CD4-positive, alpha-beta T cell (primary cell): ENCODE measurements around the gene CRYAA. TPM values are rescaled to one million over a fixed set of nuclear protein-coding genes. Genes with fewer than 3 reads are reported as not detected.

ENCODE experiments used
- ATAC-seq: fragments of 200-7000 bp; cut with Tn5 transposase; one replicate; pipeline ENCODE4 v1.10.0; 2022; ENCODE audit warnings: mild to moderate bottlenecking; ENCODE audit not compliant: poor library complexity
- CTCF ChIA-PET: fragments of 350-600 bp; sonication (Branson Sonifier 250); formaldehyde crosslinking; loops from one replicate; lab custom pipeline; 2021; ENCODE audit warnings: antibody characterized with exemption, inconsistent platforms; lab: Charles Lee
- POLR2A ChIA-PET: fragments of 350-600 bp; sonication (Branson Sonifier 250); formaldehyde crosslinking; loops from one replicate; lab custom pipeline; 2021; ENCODE audit warnings: antibody characterized with exemption, inconsistent platforms; lab: Charles Lee
- DNase-seq, 14 experiments: peaks; one replicate each; pipeline ENCODE4 v3.0.0-alpha.2; 2013 to 2020; ENCODE audit warnings: mixed read lengths in 2 of 14
- H3K27ac ChIP-seq, 2 donors: one replicate each; pipeline versions ENCODE4 v1.5.1 to v1.7.0; 2013; ENCODE audit warnings: low read length in 2 of 2, low read depth in 1 of 2, mild to moderate bottlenecking in 1 of 2
- H3K27me3 ChIP-seq, 2 experiments: 1 replicate in 1 of 2; 2 replicates in 1 of 2; pipeline versions ENCODE4 v1.6.1 to v1.7.0; 2013; ENCODE audit warnings: low read length in 2 of 2, control low read depth in 1 of 2, mild to moderate bottlenecking in 1 of 2, moderate library complexity in 1 of 2; ENCODE audit not compliant: insufficient read depth in 2 of 2, control insufficient read depth in 1 of 2
- H3K36me3 ChIP-seq: one replicate; pipeline ENCODE4 v1.6.1; 2013; ENCODE audit warnings: low read length, control low read depth; ENCODE audit not compliant: insufficient read depth
- H3K4me1 ChIP-seq: one replicate; pipeline ENCODE4 v1.6.1; 2013; ENCODE audit warnings: low read length, control low read depth; ENCODE audit not compliant: insufficient read depth
- H3K4me3 ChIP-seq: one replicate; pipeline ENCODE4 v1.5.1; 2013; ENCODE audit warnings: mild to moderate bottlenecking, low read length, moderate library complexity
- H3K9me3 ChIP-seq, 2 experiments: 1 replicate in 1 of 2; 2 replicates in 1 of 2; pipeline versions ENCODE4 v1.6.1 to v1.7.0; 2013; ENCODE audit warnings: low read length in 2 of 2, mild to moderate bottlenecking in 2 of 2, control low read depth in 1 of 2, moderate library complexity in 1 of 2; ENCODE audit not compliant: control insufficient read depth in 1 of 2, insufficient read depth in 1 of 2
- H3K27ac Mint-ChIP-seq: one replicate; pipeline ENCODE4 v1.8.0; 2020; ENCODE audit warnings: mixed read lengths
- H3K27me3 Mint-ChIP-seq: one replicate; pipeline ENCODE4 v1.8.0; 2021; ENCODE audit warnings: mixed read lengths
- H3K36me3 Mint-ChIP-seq: one replicate; pipeline ENCODE4 v1.8.0; 2021; ENCODE audit warnings: low read depth, mixed read lengths
- H3K4me1 Mint-ChIP-seq: one replicate; pipeline ENCODE4 v1.8.0; 2021; ENCODE audit warnings: low read depth, mixed read lengths
- H3K4me3 Mint-ChIP-seq: one replicate; pipeline ENCODE4 v1.8.0; 2020; ENCODE audit warnings: mild to moderate bottlenecking, mixed read lengths
- H3K9me3 Mint-ChIP-seq: one replicate; pipeline ENCODE4 v1.8.0; 2020; ENCODE audit warnings: mixed read lengths
- intact Hi-C, 2 experiments: fragments of 100-400 bp; cut with DNase I in 1 of 2; cut with micrococcal nuclease in 1 of 2; formaldehyde crosslinking; loops; one replicate each; pipeline versions ENCODE4 v1.15.1 to v1.9.0; 2023 to 2025; cut with DNase I, micrococcal nuclease
- total RNA-seq, 174 experiments: library from RNA in 2 of 174; stranded (reverse) in 2 of 174; gene quantifications; one replicate each; pipeline ENCODE4 v1.2.3 and lab custom pipeline; 2021 to 2026
- TF ChIP-seq, protein P1 (sequence below): fragments of 200-600 bp; IDR thresholded peaks from one replicate; pipeline ENCODE4 v1.8.0; 2022; ENCODE audit warnings: antibody characterized with exemption, mild to moderate bottlenecking

CRYAA gene
- total RNA-seq, 2 experiments from 2014 or later: not detected

GRCh38 chr21:43193088-43193650 lies 24.4 kb downstream of the CRYAA start:
- peaks cover 4% of the 10 kb centered on the region for H3K4me1 ChIP-seq
- no peak overlapping the region for H3K27ac ChIP-seq
- ATAC-seq: no peak
- ChIA-PET POLR2A (no interaction called here), CTCF (no interaction called here)
- Mint-ChIP-seq H3K9me3 (peaks cover under 1% of the 10 kb centered on the region), H3K4me1 (peaks cover 5% of the 10 kb centered on the region), H3K36me3 (peaks cover 4% of the 10 kb centered on the region), H3K4me3 (no peak overlapping the region), H3K27ac (no peak overlapping the region), H3K27me3 (peaks cover 6% of the 10 kb centered on the region)
- H3K36me3 ChIP-seq: no peaks in the 10 kb centered on the region
- peaks cover 0 to 2% of the 10 kb centered on the region in 2 experiments for H3K27me3 ChIP-seq
- TF ChIP-seq, protein P1, sequence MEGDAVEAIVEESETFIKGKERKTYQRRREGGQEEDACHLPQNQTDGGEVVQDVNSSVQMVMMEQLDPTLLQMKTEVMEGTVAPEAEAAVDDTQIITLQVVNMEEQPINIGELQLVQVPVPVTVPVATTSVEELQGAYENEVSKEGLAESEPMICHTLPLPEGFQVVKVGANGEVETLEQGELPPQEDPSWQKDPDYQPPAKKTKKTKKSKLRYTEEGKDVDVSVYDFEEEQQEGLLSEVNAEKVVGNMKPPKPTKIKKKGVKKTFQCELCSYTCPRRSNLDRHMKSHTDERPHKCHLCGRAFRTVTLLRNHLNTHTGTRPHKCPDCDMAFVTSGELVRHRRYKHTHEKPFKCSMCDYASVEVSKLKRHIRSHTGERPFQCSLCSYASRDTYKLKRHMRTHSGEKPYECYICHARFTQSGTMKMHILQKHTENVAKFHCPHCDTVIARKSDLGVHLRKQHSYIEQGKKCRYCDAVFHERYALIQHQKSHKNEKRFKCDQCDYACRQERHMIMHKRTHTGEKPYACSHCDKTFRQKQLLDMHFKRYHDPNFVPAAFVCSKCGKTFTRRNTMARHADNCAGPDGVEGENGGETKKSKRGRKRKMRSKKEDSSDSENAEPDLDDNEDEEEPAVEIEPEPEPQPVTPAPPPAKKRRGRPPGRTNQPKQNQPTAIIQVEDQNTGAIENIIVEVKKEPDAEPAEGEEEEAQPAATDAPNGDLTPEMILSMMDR: no peak
- H3K9me3 ChIP-seq: peaks cover 3 to 6% of the 10 kb centered on the region in 2 experiments
- intact Hi-C loops: no loop called here
- no peak for DNase-seq
- no peak overlapping the region for H3K4me3 ChIP-seq

GRCh38 chr21:43193651-43194302 lies 25.0 kb downstream of the CRYAA start:
- DNase-seq: peak in 2 of 14 experiments; percentile 23 to 34
- Histone ChIP-seq H3K9me3 (peaks cover 6 to 9% of the 10 kb centered on the region in 2 experiments), H3K36me3 (no peaks in the 10 kb centered on the region), H3K27me3 (peaks cover 0 to 2% of the 10 kb centered on the region in 2 experiments), H3K27ac (no peak overlapping the region), H3K4me1 (peaks cover 4% of the 10 kb centered on the region), H3K4me3 (no peak overlapping the region)
- Mint-ChIP-seq H3K36me3 (peaks cover 4% of the 10 kb centered on the region), H3K9me3 (peaks cover 6% of the 10 kb centered on the region), H3K4me1 (peaks cover 5% of the 10 kb centered on the region), H3K4me3 (no peak overlapping the region), H3K27ac (no peak overlapping the region), H3K27me3 (peaks cover 6% of the 10 kb centered on the region)
- CTCF ChIA-PET: no interaction called here
- TF ChIP-seq, protein P1: no peak
- intact Hi-C loops: no loop called here
- no peak for ATAC-seq
- POLR2A ChIA-PET: no interaction called here

- Mint-ChIP-seq H3K36me3 (peaks cover 4% of the 10 kb centered on the region), H3K4me1 (peaks cover 5% of the 10 kb centered on the region), H3K27me3 (peaks cover 6% of the 10 kb centered on the region), H3K4me3 (no peak overlapping the region), H3K9me3 (peaks cover 8% of the 10 kb centered on the region), H3K27ac (no peak overlapping the region)
- Histone ChIP-seq H3K27ac (no peak overlapping the region), H3K27me3 (peaks cover 0 to 2% of the 10 kb centered on the region in 2 experiments), H3K9me3 (peaks cover 6 to 9% of the 10 kb centered on the region in 2 experiments), H3K4me3 (no peak overlapping the region), H3K36me3 (no peaks in the 10 kb centered on the region), H3K4me1 (peaks cover 4% of the 10 kb centered on the region)
- CTCF ChIA-PET: no interaction called here
- no peak for ATAC-seq
- TF ChIP-seq, protein P1: no peak
- peak in 2 of 14 experiments; percentile 9 to 15 for DNase-seq
- POLR2A ChIA-PET: no interaction called here
- intact Hi-C loops: no loop called here
Observed at GRCh38 chr21:43194303-43195120, 25.7 kb downstream of the CRYAA start.
